A549 treated with CpdA at 1 μM for 4 hours (cell line): ENCODE measurements around the gene DMTF1. TPM values are rescaled to one million over a fixed set of nuclear protein-coding genes. Genes with fewer than 3 reads are reported as not detected.

Source experiments
- total RNA-seq: library from RNA; stranded (reverse); fragments of 200-300 nt; extraction: Qiagen RNA extraction; gene quantifications from 5 replicates; pipeline ENCODE4 v1.2.3, GENCODE V29; 2022; ENCODE audit warnings: low read depth

DMTF1 gene
- 16.8 to 24.0 TPM (median 19.6 TPM) in 5 replicates for total RNA-seq

GRCh38 chr7:87152112-87152896 is at the start of gene DMTF1:
Gene DMTF1, plus strand, starts transcription at chr7:87152453. Its CDS starts 12,489 bp downstream, at chr7:87164942.

GRCh38 chr7:87219545-87220025 is 67.3 kb downstream of the DMTF1 start, which contains the start of gene TMEM243:
Gene TMEM243, minus strand, starts transcription at chr7:87219732. Its CDS starts 229 bp downstream, at chr7:87219503.

Other genes with a start within 250 kb of the DMTF1 start
- gene ELAPOR2, start 92.8 kb upstream of the DMTF1 start, total RNA-seq = 0.06 to 0.35 TPM in 2 of 5 replicates, not detected in the others
- gene TMEM243, start 67.3 kb downstream of the DMTF1 start, total RNA-seq = 26.2 to 30.1 TPM (median 28.2 TPM) in 5 replicates
- gene CROT, start 193.2 kb downstream of the DMTF1 start, total RNA-seq = 7.1 to 9.9 TPM (median 7.6 TPM) in 5 replicates